WTC11 (cell line): Measurements from ENCODE around the gene UBAC2. TPM values are rescaled to one million over a fixed set of nuclear protein-coding genes. Genes with fewer than 3 reads are reported as not detected.

Experiments
- ATAC-seq: fragments of 200-7000 bp; cut with Tn5 transposase; 2 replicates; pipeline ENCODE4 v1.10.0; 2021; ENCODE audit warnings: mild to moderate bottlenecking, moderate library complexity
- CTCF ChIA-PET: fragments of 300-600 bp; sonication (Branson Sonifier 250); formaldehyde crosslinking; loops from one replicate; lab custom pipeline; 2021; ENCODE audit warnings: antibody characterized with exemption; lab: Charles Lee
- POLR2A ChIA-PET: fragments of 350-600 bp; sonication (Branson Sonifier 250); formaldehyde crosslinking; loops from one replicate; lab custom pipeline; 2021; ENCODE audit warnings: antibody characterized with exemption; lab: Charles Lee
- DNase-seq: peaks from one replicate; pipeline ENCODE4 v3.0.0; 2021; ENCODE audit warnings: low spot score
- H3K27ac Mint-ChIP-seq: 2 replicates; pipeline ENCODE4 v1.8.0; 2021; ENCODE audit warnings: mixed read lengths
- H3K27me3 Mint-ChIP-seq: 2 replicates; pipeline ENCODE4 v1.8.0; 2021; ENCODE audit warnings: low read depth, mild to moderate bottlenecking, moderate library complexity, mixed read lengths
- H3K36me3 Mint-ChIP-seq: 2 replicates; pipeline ENCODE4 v1.8.0; 2021; ENCODE audit warnings: mixed read lengths
- H3K4me1 Mint-ChIP-seq: 2 replicates; pipeline ENCODE4 v1.8.0; 2022; ENCODE audit warnings: mixed read lengths
- H3K4me3 Mint-ChIP-seq: 2 replicates; pipeline ENCODE4 v1.8.0; 2021; ENCODE audit warnings: mild to moderate bottlenecking, moderate library complexity, mixed read lengths
- H3K9me3 Mint-ChIP-seq: 2 replicates; pipeline ENCODE4 v1.8.0; 2021; ENCODE audit warnings: mixed read lengths
- ATF1 ChIP-seq: sonication (generic); formaldehyde crosslinking; IDR thresholded peaks from 2 replicates; pipeline ENCODE4 v1.8.1; 2023; ENCODE audit warnings: mild to moderate bottlenecking, moderate library complexity, missing genetic modification reagents
- CDX4 ChIP-seq: fragments of 250-450 bp; sonication (Bioruptor Pico); IDR thresholded peaks from 2 replicates; pipeline ENCODE4 v1.9.0; 2021; ENCODE audit warnings: moderate library complexity, mild to moderate bottlenecking, inconsistent platforms, borderline replicate concordance
- E2F1 ChIP-seq: sonication (generic); formaldehyde crosslinking; IDR thresholded peaks from 2 replicates; pipeline ENCODE4 v1.8.0; 2022; ENCODE audit warnings: mild to moderate bottlenecking, missing genetic modification reagents
- E2F5 ChIP-seq: sonication (generic); formaldehyde crosslinking; IDR thresholded peaks from 2 replicates; pipeline ENCODE4 v1.8.1; 2022; ENCODE audit warnings: mild to moderate bottlenecking, moderate library complexity, missing genetic modification reagents
- EMX1 ChIP-seq: fragments of 250-450 bp; sonication (Bioruptor Pico); IDR thresholded peaks from 2 replicates; pipeline ENCODE4 v1.8.0; 2021; ENCODE audit warnings: mild to moderate bottlenecking
- GTF2I ChIP-seq: fragments of 250-450 bp; sonication (Bioruptor Pico); conservative IDR thresholded peaks from 2 replicates; pipeline ENCODE4 v1.4.0; 2021; ENCODE audit warnings: mild to moderate bottlenecking
- IRF1 ChIP-seq: sonication (generic); formaldehyde crosslinking; IDR thresholded peaks from 2 replicates; pipeline ENCODE4 v1.8.0; 2023; ENCODE audit warnings: missing genetic modification reagents
- IRF2 ChIP-seq: sonication (generic); formaldehyde crosslinking; IDR thresholded peaks from 2 replicates; pipeline ENCODE4 v1.8.0; 2022; ENCODE audit warnings: low read depth, missing genetic modification reagents, borderline replicate concordance
- MLX ChIP-seq: sonication (generic); formaldehyde crosslinking; IDR thresholded peaks from 2 replicates; pipeline ENCODE4 v1.8.1; 2023; ENCODE audit warnings: mild to moderate bottlenecking, missing genetic modification reagents, moderate library complexity
- NFE2L1 ChIP-seq: sonication (generic); formaldehyde crosslinking; IDR thresholded peaks from 2 replicates; pipeline ENCODE4 v1.8.1; 2023; ENCODE audit warnings: missing genetic modification reagents
- TCF7 ChIP-seq: sonication (generic); formaldehyde crosslinking; IDR thresholded peaks from 2 replicates; pipeline ENCODE4 v1.8.0; 2022; ENCODE audit warnings: mild to moderate bottlenecking, low read depth, missing genetic modification reagents, moderate library complexity
- TEAD4 ChIP-seq: sonication (generic); formaldehyde crosslinking; IDR thresholded peaks from 2 replicates; pipeline ENCODE4 v1.8.0; 2022; ENCODE audit warnings: mild to moderate bottlenecking, missing genetic modification reagents
- ZBTB21 ChIP-seq: sonication (generic); formaldehyde crosslinking; IDR thresholded peaks from 2 replicates; pipeline ENCODE4 v1.8.1; 2023; ENCODE audit warnings: mild to moderate bottlenecking, missing genetic modification reagents, borderline replicate concordance
- ZNF317 ChIP-seq: sonication (generic); formaldehyde crosslinking; IDR thresholded peaks from 2 replicates; pipeline ENCODE4 v1.8.1; 2023; ENCODE audit warnings: low read depth, mild to moderate bottlenecking, moderate library complexity, missing genetic modification reagents, borderline replicate concordance
- ZNF512 ChIP-seq: sonication (generic); formaldehyde crosslinking; IDR thresholded peaks from 2 replicates; pipeline ENCODE4 v1.8.1; 2022; ENCODE audit warnings: missing genetic modification reagents, borderline replicate concordance
- ZSCAN18 ChIP-seq: fragments of 250-450 bp; sonication (Bioruptor Pico); IDR thresholded peaks from 2 replicates; pipeline ENCODE4 v2.1.2; 2022; ENCODE audit warnings: mild to moderate bottlenecking, moderate library complexity
- total RNA-seq: library from RNA; stranded (reverse); gene quantifications from 3 replicates; pipeline ENCODE4 v1.2.3, GENCODE V29; 2021

Gene UBAC2
- total RNA-seq, 1 experiment from 2014 or later: 64.7 TPM

GRCh38 chr13:99278843-99279242, 78.2 kb downstream of the UBAC2 start:
- peaks cover 33% of the 10 kb centered on the region for H3K4me1 Mint-ChIP-seq
- ATAC-seq (no peak), DNase-seq (no peak)
- TF ChIP-seq TCF7 (CRISPR knock-in tag): no peak
- no peak for TF ChIP-seq E2F5 (CRISPR knock-in tag)
- no peak for TF ChIP-seq MLX
- TF ChIP-seq TEAD4: no peak
- no peak for TF ChIP-seq IRF1 (CRISPR knock-in tag)
- no peaks in the 10 kb centered on the region for H3K27me3 Mint-ChIP-seq
- ChIA-PET POLR2A (interaction anchor here (0.6 kb wide), 1 partner anchor 139 kb away, joined by 3 read pairs; no protein-coding TSS in a partner anchor), CTCF (no interaction called here)
- no peak overlapping the region for H3K27ac Mint-ChIP-seq
- H3K36me3 Mint-ChIP-seq: no peaks in the 10 kb centered on the region
- no peak overlapping the region for H3K4me3 Mint-ChIP-seq
- H3K9me3 Mint-ChIP-seq: no peaks in the 10 kb centered on the region

- Mint-ChIP-seq H3K27me3 (no peaks in the 10 kb centered on the region), H3K27ac (no peak overlapping the region), H3K36me3 (no peaks in the 10 kb centered on the region), H3K9me3 (no peaks in the 10 kb centered on the region), H3K4me1 (peaks cover 33% of the 10 kb centered on the region), H3K4me3 (no peak overlapping the region)
- ChIA-PET CTCF (interaction anchor here (1.2 kb wide), 1 partner anchor 103 kb away, joined by 5 read pairs; no protein-coding TSS in a partner anchor), POLR2A (no interaction called here)
- TF ChIP-seq E2F1 (CRISPR knock-in tag): no peak
- DNase-seq (no peak), ATAC-seq (no peak)
These were observed 79.0 kb downstream of the UBAC2 start for GRCh38 chr13:99279637-99280036.

GRCh38 chr13:99280166-99280565, 79.5 kb downstream of the UBAC2 start:
- no peak overlapping the region for H3K4me3 Mint-ChIP-seq
- no peaks in the 10 kb centered on the region for H3K9me3 Mint-ChIP-seq
- POLR2A ChIA-PET: no interaction called here
- H3K4me1 Mint-ChIP-seq: peaks cover 33% of the 10 kb centered on the region
- no peaks in the 10 kb centered on the region for H3K36me3 Mint-ChIP-seq
- no peak for DNase-seq
- no peak for ATAC-seq
- H3K27me3 Mint-ChIP-seq: no peaks in the 10 kb centered on the region
- CTCF ChIA-PET: interaction anchor here (1.2 to 2.0 kb wide), 2 partner anchors 10 to 104 kb away, joined by 5 to 6 read pairs; no protein-coding TSS in a partner anchor
- TF ChIP-seq ZBTB21 (CRISPR knock-in tag): no peak
- no peak for TF ChIP-seq IRF2 (CRISPR knock-in tag)
- no peak for TF ChIP-seq ZSCAN18 (CRISPR knock-in tag)
- no peak for TF ChIP-seq CDX4 (CRISPR knock-in tag)
- no peak for TF ChIP-seq ZNF512
- no peak for TF ChIP-seq EMX1
- TF ChIP-seq GTF2I: no peak
- TF ChIP-seq ZNF317: no peak
- no peak for TF ChIP-seq NFE2L1 (CRISPR knock-in tag)
- no peak for TF ChIP-seq ATF1 (CRISPR knock-in tag)
- no peak overlapping the region for H3K27ac Mint-ChIP-seq
